Fibroblast of skin of left quadriceps (primary cell): ENCODE data around the gene ZNF782.
"Not testable (repeated sequence)": the region's sequence is repeated elsewhere in the genome, so short reads cannot be mapped to it uniquely, and the experiment has no call there.

Experiments
- DNase-seq, 2 experiments: peaks; one replicate each; pipeline ENCODE4 v3.0.0-alpha.2; 2013; ENCODE audit warnings: low read depth in 2 of 2

The ZNF782 gene

DNA sequence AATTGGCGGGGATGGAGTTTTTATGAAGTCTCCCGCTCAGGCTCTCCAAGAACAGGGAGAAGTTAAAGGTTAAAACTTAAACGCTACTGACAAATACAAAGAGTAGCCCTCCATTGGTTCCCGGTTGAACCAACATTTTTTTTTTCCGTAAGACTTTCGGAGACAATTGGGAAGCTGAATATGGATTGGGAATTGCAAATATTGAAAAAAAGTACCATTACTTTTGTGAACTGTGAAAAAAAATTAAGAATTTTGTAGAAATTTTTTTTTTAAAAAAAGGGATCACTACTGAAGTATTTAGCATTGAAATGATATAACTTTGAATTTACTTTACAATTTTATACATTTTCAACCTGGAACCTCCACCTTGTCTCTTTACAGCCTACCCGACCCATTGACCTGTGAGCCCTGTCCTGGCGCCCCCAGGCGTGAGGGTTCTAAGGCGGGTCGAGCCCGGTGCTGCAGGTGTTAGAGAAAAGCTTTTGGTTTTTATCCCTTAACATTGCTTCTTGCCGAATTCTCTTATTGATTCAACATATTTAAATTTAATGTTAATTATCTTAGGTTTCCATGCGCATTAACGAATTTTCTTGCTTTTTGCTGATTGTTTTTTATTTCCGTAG, 448 bp upstream of the ZNF782 start:
- no peak for DNase-seq

DNA sequence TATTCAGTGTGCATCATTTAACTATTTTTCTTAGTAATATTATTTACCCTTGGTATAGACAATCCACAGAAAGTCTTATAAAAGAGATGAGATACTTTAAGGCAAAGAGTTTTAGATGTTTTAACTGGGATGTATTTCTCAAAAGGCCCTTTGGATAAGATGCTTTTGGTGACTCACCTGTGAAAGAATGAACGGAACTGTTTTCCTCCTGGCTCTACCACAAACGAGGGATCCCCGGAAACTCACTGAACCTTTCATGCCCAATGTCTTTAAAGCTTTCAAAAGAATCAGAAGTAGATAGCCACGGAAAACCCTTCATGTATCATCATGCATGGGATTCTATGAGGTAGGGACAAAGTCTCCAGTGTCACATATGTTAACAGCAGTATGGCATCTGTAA, 1.6 kb downstream of the ZNF782 start:
- DNase-seq: no peak

DNA sequence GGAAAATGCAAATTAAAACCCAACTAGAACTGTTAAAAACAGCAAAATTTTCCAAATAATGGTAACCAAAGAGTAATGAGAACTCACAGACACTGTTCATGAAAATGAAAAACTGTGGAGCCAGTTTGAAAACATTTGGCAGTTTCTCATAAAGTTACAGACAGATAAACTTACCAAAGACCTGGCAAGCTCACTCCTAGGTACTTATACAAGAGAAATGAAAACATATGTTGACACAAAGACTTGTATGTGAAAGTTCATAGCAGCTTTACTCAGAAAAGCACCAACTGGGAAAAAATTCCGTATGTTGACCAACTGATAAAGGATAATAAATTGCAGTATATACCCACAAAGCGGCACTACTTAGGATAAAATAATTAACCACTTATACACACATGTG, 10.3 kb downstream of the ZNF782 start:
- no peak for DNase-seq

DNA sequence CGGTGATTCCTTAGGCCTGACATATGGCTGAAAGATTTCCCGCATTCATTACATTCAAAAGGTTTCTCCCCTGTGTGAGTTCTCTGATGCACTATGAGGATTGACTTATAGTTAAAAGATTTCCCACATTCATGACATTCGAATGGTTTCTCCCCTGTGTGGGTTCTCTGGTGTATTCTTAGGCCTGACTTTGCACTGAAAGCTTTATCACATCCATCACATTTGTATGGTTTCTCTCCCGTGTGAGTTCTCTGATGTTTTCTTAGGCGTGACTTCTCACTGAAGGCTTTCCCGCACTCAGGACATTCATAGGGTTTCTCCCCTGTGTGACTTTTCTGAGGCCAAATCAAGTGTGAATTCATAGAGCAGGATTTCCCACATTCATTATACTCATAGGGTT, 35.8 kb downstream of the ZNF782 start:
- DNase-seq: no peak

- DNase-seq: no peak
These were observed 36.3 kb downstream of the ZNF782 start for GRCh38 chr9:96817973-96818372.

- no peak for DNase-seq
These were observed 40.7 kb downstream of the ZNF782 start for GRCh38 chr9:96813607-96814006.

GRCh38 chr9:96798959-96799358, 55.4 kb downstream of the ZNF782 start:
- DNase-seq: not testable (repeated sequence)

DNA sequence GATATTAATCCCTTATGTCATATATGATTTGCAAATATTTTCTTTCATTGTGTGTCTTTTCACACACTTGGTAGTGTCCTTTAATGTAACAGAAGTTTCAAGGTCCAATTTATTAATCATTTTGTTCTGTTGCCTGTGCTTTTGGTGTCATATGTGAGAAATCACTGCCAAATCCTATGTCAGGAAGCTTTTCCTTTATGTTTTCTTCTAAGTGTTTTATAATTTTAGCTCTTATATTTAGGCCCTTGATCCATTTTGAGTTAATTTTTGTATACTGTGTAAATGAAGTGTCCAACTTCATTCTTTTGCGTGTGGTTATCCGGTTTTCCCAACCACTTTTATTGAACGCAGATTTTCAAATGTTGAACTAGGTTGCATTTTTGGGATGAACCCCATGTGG, 70.3 kb downstream of the ZNF782 start:
- DNase-seq: no peak

DNA sequence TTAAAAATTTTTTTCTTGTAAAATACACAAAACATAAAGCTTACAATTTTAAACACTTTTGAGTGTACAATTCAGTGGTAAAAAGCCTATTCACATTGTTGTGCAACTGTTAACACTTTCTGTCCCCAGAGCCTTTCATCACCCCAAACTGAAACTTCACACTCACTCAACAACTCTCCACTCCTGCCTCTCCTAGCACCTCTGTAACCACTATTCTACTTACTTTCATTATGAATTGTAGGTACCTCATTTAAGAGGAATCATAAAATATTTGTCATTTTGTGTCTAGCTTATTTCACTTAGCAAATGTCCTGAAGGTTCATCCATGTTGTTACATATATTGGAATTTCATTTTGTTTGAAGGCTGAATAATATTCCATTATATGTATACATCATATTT, 72.1 kb downstream of the ZNF782 start:
- no peak for DNase-seq

DNA sequence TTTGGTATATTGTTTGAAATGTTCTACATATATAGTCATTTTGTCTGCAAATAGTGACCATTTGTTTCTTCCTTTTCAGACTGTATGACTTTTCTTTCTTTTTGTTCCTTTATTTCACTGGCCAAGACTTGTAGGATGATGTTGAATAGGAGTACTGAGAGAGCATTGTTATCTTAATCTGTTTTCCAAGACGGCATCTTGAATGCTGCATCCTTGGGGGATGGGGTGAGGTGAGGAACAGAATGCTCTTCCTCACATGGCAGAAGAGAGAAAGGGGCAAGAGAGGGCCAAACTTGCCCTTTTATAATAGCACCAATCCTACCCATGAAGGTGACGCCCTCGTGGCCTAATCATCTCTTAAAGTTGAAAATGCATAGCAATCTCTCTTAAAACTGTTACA, 72.8 kb downstream of the ZNF782 start:
- DNase-seq: no peak

GRCh38 chr9:96779089-96779488, 75.2 kb downstream of the ZNF782 start:
- DNase-seq: no peak

- DNase-seq: no peak
These were observed 76.9 kb downstream of the ZNF782 start for GRCh38 chr9:96777426-96777864.

DNA sequence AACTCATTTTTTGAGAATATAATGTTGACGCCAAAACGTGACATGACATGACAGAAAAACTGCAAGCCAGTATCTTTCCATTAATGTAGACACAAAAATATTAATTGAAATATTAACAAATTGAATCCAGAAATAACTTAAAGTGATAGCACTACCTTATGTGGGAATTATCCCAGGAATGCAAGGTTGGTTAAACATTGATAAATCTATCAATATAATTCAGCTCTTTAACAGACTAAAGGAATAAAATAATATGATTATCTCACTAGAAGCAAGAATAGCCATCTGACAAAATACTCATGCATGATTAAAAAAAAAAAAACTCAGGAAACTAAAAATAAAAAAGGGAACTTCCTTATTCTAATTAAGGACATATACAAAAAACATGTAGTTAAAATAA, 83.2 kb downstream of the ZNF782 start:
- DNase-seq: no peak

DNA sequence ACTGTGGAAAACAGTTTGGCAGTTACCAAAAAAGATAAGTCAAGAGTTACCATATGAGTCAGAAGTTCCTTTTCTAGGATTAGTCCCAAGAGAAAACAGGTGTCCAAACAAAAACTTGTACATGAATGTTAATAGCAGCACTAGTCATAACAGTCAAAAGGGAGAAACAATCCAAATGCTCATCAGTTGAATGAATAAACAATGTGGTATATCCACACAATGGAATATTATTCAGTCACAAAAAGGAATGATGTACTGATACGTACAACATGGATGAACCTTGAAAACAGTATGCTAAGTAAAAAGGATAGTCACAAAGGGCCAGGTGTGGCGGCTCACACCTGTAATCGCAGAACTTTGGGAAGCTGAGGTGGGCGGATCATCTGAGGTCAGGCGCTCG, 84.3 kb downstream of the ZNF782 start:
- no peak for DNase-seq
